Esophagus squamous epithelium (tissue), 4 donors: ENCODE measurements around the gene SLC1A7.

ENCODE experiments used
- CTCF ChIP-seq, 6 experiments: fragments of 450-650 bp in 4 of 6; fragments of 200-600 bp in 2 of 6; sonication (generic) in 2 of 6; IDR thresholded peaks; one replicate each; pipeline ENCODE4 v1.5.1; 2016 to 2019; ENCODE audit warnings: antibody characterized with exemption in 6 of 6, mild to moderate bottlenecking in 4 of 6, moderate library complexity in 4 of 6
- POLR2A ChIP-seq, 4 donors: fragments of 450-650 bp; IDR thresholded peaks; one replicate each; pipeline ENCODE4 v1.6.1; 2017; ENCODE audit warnings: antibody characterized with exemption in 4 of 4, mild to moderate bottlenecking in 4 of 4, moderate library complexity in 3 of 4

GRCh38 chr1:53117836-53118235, 24.6 kb downstream of the SLC1A7 start:
- TF ChIP-seq CTCF (IDR thresholded peaks at IDR 0.05) (no peak), POLR2A (IDR thresholded peaks at IDR 0.05) (no peak)
